WTC11 (cell line): ENCODE results near the gene ZP4. TPM values are rescaled to one million over a fixed set of nuclear protein-coding genes. Genes with fewer than 3 reads are reported as not detected.

Experiments
- ATAC-seq: fragments of 200-7000 bp; cut with Tn5 transposase; 2 replicates; pipeline ENCODE4 v1.10.0; 2021; ENCODE audit warnings: mild to moderate bottlenecking, moderate library complexity
- CTCF ChIA-PET: fragments of 300-600 bp; sonication (Branson Sonifier 250); formaldehyde crosslinking; loops from one replicate; lab custom pipeline; 2021; ENCODE audit warnings: antibody characterized with exemption; lab: Charles Lee
- POLR2A ChIA-PET: fragments of 350-600 bp; sonication (Branson Sonifier 250); formaldehyde crosslinking; loops from one replicate; lab custom pipeline; 2021; ENCODE audit warnings: antibody characterized with exemption; lab: Charles Lee
- DNase-seq: peaks from one replicate; pipeline ENCODE4 v3.0.0; 2021; ENCODE audit warnings: low spot score
- H3K27ac Mint-ChIP-seq: 2 replicates; pipeline ENCODE4 v1.8.0; 2021; ENCODE audit warnings: mixed read lengths
- H3K27me3 Mint-ChIP-seq: 2 replicates; pipeline ENCODE4 v1.8.0; 2021; ENCODE audit warnings: low read depth, mild to moderate bottlenecking, moderate library complexity, mixed read lengths
- H3K36me3 Mint-ChIP-seq: 2 replicates; pipeline ENCODE4 v1.8.0; 2021; ENCODE audit warnings: mixed read lengths
- H3K4me1 Mint-ChIP-seq: 2 replicates; pipeline ENCODE4 v1.8.0; 2022; ENCODE audit warnings: mixed read lengths
- H3K4me3 Mint-ChIP-seq: 2 replicates; pipeline ENCODE4 v1.8.0; 2021; ENCODE audit warnings: mild to moderate bottlenecking, moderate library complexity, mixed read lengths
- H3K9me3 Mint-ChIP-seq: 2 replicates; pipeline ENCODE4 v1.8.0; 2021; ENCODE audit warnings: mixed read lengths
- ATF6 ChIP-seq: sonication (generic); formaldehyde crosslinking; IDR thresholded peaks from 2 replicates; pipeline ENCODE4 v1.8.1; 2023; ENCODE audit warnings: mild to moderate bottlenecking, missing genetic modification reagents
- CBFB ChIP-seq: sonication (generic); formaldehyde crosslinking; IDR thresholded peaks from 2 replicates; pipeline ENCODE4 v1.8.1; 2022; ENCODE audit warnings: mild to moderate bottlenecking, low read depth, missing genetic modification reagents
- CREM ChIP-seq: sonication (generic); formaldehyde crosslinking; IDR thresholded peaks from 2 replicates; pipeline ENCODE4 v1.8.1; 2022; ENCODE audit warnings: mild to moderate bottlenecking, missing genetic modification reagents, moderate library complexity
- ELF4 ChIP-seq: sonication (generic); formaldehyde crosslinking; IDR thresholded peaks from 2 replicates; pipeline ENCODE4 v1.8.1; 2022; ENCODE audit warnings: low read depth, mild to moderate bottlenecking, moderate library complexity, missing genetic modification reagents
- ESRRA ChIP-seq: sonication (generic); formaldehyde crosslinking; IDR thresholded peaks from 2 replicates; pipeline ENCODE4 v1.8.1; 2022; ENCODE audit warnings: mild to moderate bottlenecking, missing genetic modification reagents, borderline replicate concordance
- FOXK1 ChIP-seq: sonication (generic); formaldehyde crosslinking; IDR thresholded peaks from 2 replicates; pipeline ENCODE4 v1.8.0; 2022; ENCODE audit warnings: mild to moderate bottlenecking, moderate library complexity, missing genetic modification reagents
- FOXP4 ChIP-seq: sonication (generic); formaldehyde crosslinking; IDR thresholded peaks from 2 replicates; pipeline ENCODE4 v1.8.0; 2022; ENCODE audit warnings: mild to moderate bottlenecking, missing genetic modification reagents
- GTF2I ChIP-seq: fragments of 250-450 bp; sonication (Bioruptor Pico); conservative IDR thresholded peaks from 2 replicates; pipeline ENCODE4 v1.4.0; 2021; ENCODE audit warnings: mild to moderate bottlenecking
- JAZF1 ChIP-seq: fragments of 250-450 bp; sonication (Bioruptor Pico); IDR thresholded peaks from 2 replicates; pipeline ENCODE4 v1.9.0; 2021; ENCODE audit warnings: moderate library complexity, mild to moderate bottlenecking, inconsistent platforms
- JUN ChIP-seq: sonication (generic); formaldehyde crosslinking; IDR thresholded peaks from 2 replicates; pipeline ENCODE4 v1.8.0; 2023; ENCODE audit warnings: mild to moderate bottlenecking, missing genetic modification reagents
- MXD4 ChIP-seq: fragments of 250-450 bp; sonication (Bioruptor Pico); IDR thresholded peaks from 2 replicates; pipeline ENCODE4 v1.8.0; 2021; ENCODE audit warnings: mild to moderate bottlenecking, moderate library complexity, borderline replicate concordance
- NR3C1 ChIP-seq: sonication (generic); formaldehyde crosslinking; conservative IDR thresholded peaks from 2 replicates; pipeline ENCODE4 v1.8.1; 2023; ENCODE audit warnings: low read depth, mild to moderate bottlenecking, missing genetic modification reagents
- PREB ChIP-seq: sonication (generic); formaldehyde crosslinking; IDR thresholded peaks from 2 replicates; pipeline ENCODE4 v1.8.1; 2022; ENCODE audit warnings: mild to moderate bottlenecking, missing genetic modification reagents, moderate library complexity, borderline replicate concordance
- SOX15 ChIP-seq: fragments of 250-450 bp; sonication (Bioruptor Pico); IDR thresholded peaks from 2 replicates; pipeline ENCODE4 v1.9.0; 2021; ENCODE audit warnings: mild to moderate bottlenecking
- TP53 ChIP-seq: sonication (generic); formaldehyde crosslinking; IDR thresholded peaks from 2 replicates; pipeline ENCODE4 v1.8.1; 2023; ENCODE audit warnings: mild to moderate bottlenecking, missing genetic modification reagents
- ZMAT4 ChIP-seq: fragments of 250-450 bp; sonication (Bioruptor Pico); IDR thresholded peaks from 2 replicates; pipeline ENCODE4 v1.9.0; 2021; ENCODE audit warnings: mild to moderate bottlenecking
- ZNF232 ChIP-seq: sonication (generic); formaldehyde crosslinking; IDR thresholded peaks from 2 replicates; pipeline ENCODE4 v1.8.0; 2022; ENCODE audit warnings: mild to moderate bottlenecking, missing genetic modification reagents
- ZNF263 ChIP-seq: sonication (generic); formaldehyde crosslinking; IDR thresholded peaks from 2 replicates; pipeline ENCODE4 v1.8.1; 2022; ENCODE audit warnings: low read depth, mild to moderate bottlenecking, moderate library complexity, missing genetic modification reagents
- ZNF416 ChIP-seq: fragments of 250-450 bp; sonication (Bioruptor Pico); IDR thresholded peaks from 2 replicates; pipeline ENCODE4 v1.9.0; 2021; ENCODE audit warnings: mild to moderate bottlenecking, inconsistent platforms
- ZNF423 ChIP-seq: fragments of 250-450 bp; sonication (Bioruptor Pico); IDR thresholded peaks from 2 replicates; pipeline ENCODE4 v2.1.2; 2022; ENCODE audit warnings: mild to moderate bottlenecking, moderate library complexity
- ZNF532 ChIP-seq: fragments of 250-450 bp; sonication (Bioruptor Pico); IDR thresholded peaks from 2 replicates; pipeline ENCODE4 v1.9.0; 2021; ENCODE audit warnings: mild to moderate bottlenecking, borderline replicate concordance
- ZNF671 ChIP-seq: fragments of 250-450 bp; sonication (Bioruptor Pico); IDR thresholded peaks from 2 replicates; pipeline ENCODE4 v1.8.0; 2021; ENCODE audit warnings: mild to moderate bottlenecking
- total RNA-seq: library from RNA; stranded (reverse); gene quantifications from 3 replicates; pipeline ENCODE4 v1.2.3, GENCODE V29; 2021

Gene ZP4
- total RNA-seq, 1 experiment from 2014 or later: not detected

GRCh38 chr1:237894131-237894530 is 3.4 kb upstream of the ZP4 start (continued):
- no peak for TF ChIP-seq ZNF532 (CRISPR knock-in tag)
- TF ChIP-seq ZNF423 (CRISPR knock-in tag): no peak
- no peak for TF ChIP-seq CREM (CRISPR knock-in tag)
- no peak for TF ChIP-seq ELF4 (CRISPR knock-in tag)
- TF ChIP-seq PREB: no peak
- TF ChIP-seq ZNF416 (CRISPR knock-in tag): no peak
- no peak for TF ChIP-seq ZNF263
- TF ChIP-seq MXD4 (CRISPR knock-in tag): no peak
- no peak for TF ChIP-seq JAZF1
- TF ChIP-seq ZNF232: no peak
- no peak for TF ChIP-seq NR3C1
- TF ChIP-seq, all 79 proteins: peak for 0

GRCh38 chr1:237891979-237892378 is 1.3 kb upstream of the ZP4 start:
- H3K4me3 Mint-ChIP-seq: no peak overlapping the region
- no peak for DNase-seq
- POLR2A ChIA-PET: no interaction called here
- H3K27me3 Mint-ChIP-seq: peaks cover 51% of the 10 kb centered on the region
- CTCF ChIA-PET: interaction anchor here (1.7 to 2.0 kb wide), 2 partner anchors 9 to 10 kb away, joined by 5 to 8 read pairs; no protein-coding TSS in a partner anchor
- H3K4me1 Mint-ChIP-seq: peaks cover 22% of the 10 kb centered on the region
- no peak for ATAC-seq
- H3K36me3 Mint-ChIP-seq: no peaks in the 10 kb centered on the region
- no peak for TF ChIP-seq TP53 (CRISPR knock-in tag)
- TF ChIP-seq FOXP4: no peak
- TF ChIP-seq CREM (CRISPR knock-in tag): no peak
- TF ChIP-seq SOX15: no peak
- no peak for TF ChIP-seq FOXK1 (CRISPR knock-in tag)
- no peak for TF ChIP-seq JUN
- H3K27ac Mint-ChIP-seq: no peak overlapping the region
- peaks cover 12% of the 10 kb centered on the region for H3K9me3 Mint-ChIP-seq

GRCh38 chr1:237891266-237891665 is 544 bp upstream of the ZP4 start:
- POLR2A ChIA-PET: no interaction called here
- peaks cover 51% of the 10 kb centered on the region for H3K27me3 Mint-ChIP-seq
- H3K4me3 Mint-ChIP-seq: no peak overlapping the region
- TF ChIP-seq CBFB (CRISPR knock-in tag): no peak
- TF ChIP-seq NR3C1: no peak
- no peak for TF ChIP-seq ZNF671 (CRISPR knock-in tag)
- TF ChIP-seq JUN: no peak
- no peak for TF ChIP-seq ESRRA
- TF ChIP-seq ZMAT4 (CRISPR knock-in tag): no peak
- TF ChIP-seq GTF2I: no peak
- TF ChIP-seq ATF6: no peak
- TF ChIP-seq SOX15: no peak
- CTCF ChIA-PET: interaction anchor here (2.0 kb wide), 1 partner anchor 10 kb away, joined by 8 read pairs; no protein-coding TSS in a partner anchor
- H3K27ac Mint-ChIP-seq: no peak overlapping the region
- no peak for ATAC-seq
- DNase-seq: no peak
- peaks cover 12% of the 10 kb centered on the region for H3K9me3 Mint-ChIP-seq
- H3K36me3 Mint-ChIP-seq: no peaks in the 10 kb centered on the region
- peaks cover 16% of the 10 kb centered on the region for H3K4me1 Mint-ChIP-seq
